Uterus (tissue), 4 donors: ENCODE measurements around the gene L1TD1. TPM values are rescaled to one million over a fixed set of nuclear protein-coding genes. Genes with fewer than 3 reads are reported as not detected.
"Not testable (repeated sequence)": the region's sequence is repeated elsewhere in the genome, so short reads cannot be mapped to it uniquely, and the experiment has no call there.

Experiments
- DNase-seq, 2 donors: peaks; one replicate each; pipeline ENCODE4 v3.0.0-alpha.2; 2019 to 2020
- H3K27ac ChIP-seq, 2 donors: fragments of 200-600 bp; sonication (generic); 1 replicate in 1 of 2; 2 replicates in 1 of 2; pipeline ENCODE4 v1.5.1; 2016 to 2018
- H3K27me3 ChIP-seq, 2 donors: fragments of 200-600 bp; sonication (generic); one replicate each; pipeline ENCODE4 v1.5.1; 2018 to 2019; ENCODE audit warnings: control low read depth in 1 of 2
- H3K36me3 ChIP-seq, 2 donors: fragments of 200-600 bp; sonication (generic); one replicate each; pipeline ENCODE4 v1.5.1; 2019; ENCODE audit warnings: control low read depth in 1 of 2
- H3K4me1 ChIP-seq, 2 donors: fragments of 200-600 bp; sonication (generic); one replicate each; pipeline ENCODE4 v1.5.1; 2018 to 2019; ENCODE audit warnings: control low read depth in 1 of 2
- H3K4me3 ChIP-seq, 2 donors: fragments of 200-600 bp; sonication (generic); 1 replicate in 1 of 2; 2 replicates in 1 of 2; pipeline ENCODE4 v1.5.1; 2018 to 2019; ENCODE audit warnings: mild to moderate bottlenecking in 1 of 2
- H3K9me3 ChIP-seq, 2 donors: fragments of 200-600 bp; sonication (generic); one replicate each; pipeline ENCODE4 v1.5.1; 2019; ENCODE audit warnings: control low read depth in 1 of 2
- POLR2A ChIP-seq, 2 donors: fragments of 450-650 bp; IDR thresholded peaks; one replicate each; pipeline ENCODE4 v1.6.1; 2016; ENCODE audit warnings: antibody characterized with exemption in 2 of 2, mild to moderate bottlenecking in 1 of 2, moderate library complexity in 1 of 2
- intact Hi-C: fragments of 100-400 bp; cut with DNase I; formaldehyde crosslinking; loops from one replicate; pipeline ENCODE4 v1.15.1; 2023; ENCODE audit warnings: low total_unique reads
- total RNA-seq, 4 donors: library from RNA; depleted of rRNA in 3 of 4; stranded (reverse); fragments of >200 nt in 3 of 4; gene quantifications; one replicate each; pipeline versions ENCODE4 v1.1.0 to v1.2.4, GENCODE V29; 2014 to 2023
- TF ChIP-seq, protein P1 (sequence below), 4 experiments: fragments of 200-600 bp in 2 of 4; fragments of 450-650 bp in 2 of 4; sonication (generic) in 2 of 4; IDR thresholded peaks; one replicate each; pipeline ENCODE4 v1.5.1; 2016 to 2019; ENCODE audit warnings: antibody characterized with exemption in 4 of 4, mild to moderate bottlenecking in 2 of 4, moderate library complexity in 1 of 4
- donor health status: DM: yes; HTN: yes; CAD: no.

Gene L1TD1
- total RNA-seq, 4 donors from 2014 or later = 0.40 to 4.5 TPM; not detected in 2

DNA sequence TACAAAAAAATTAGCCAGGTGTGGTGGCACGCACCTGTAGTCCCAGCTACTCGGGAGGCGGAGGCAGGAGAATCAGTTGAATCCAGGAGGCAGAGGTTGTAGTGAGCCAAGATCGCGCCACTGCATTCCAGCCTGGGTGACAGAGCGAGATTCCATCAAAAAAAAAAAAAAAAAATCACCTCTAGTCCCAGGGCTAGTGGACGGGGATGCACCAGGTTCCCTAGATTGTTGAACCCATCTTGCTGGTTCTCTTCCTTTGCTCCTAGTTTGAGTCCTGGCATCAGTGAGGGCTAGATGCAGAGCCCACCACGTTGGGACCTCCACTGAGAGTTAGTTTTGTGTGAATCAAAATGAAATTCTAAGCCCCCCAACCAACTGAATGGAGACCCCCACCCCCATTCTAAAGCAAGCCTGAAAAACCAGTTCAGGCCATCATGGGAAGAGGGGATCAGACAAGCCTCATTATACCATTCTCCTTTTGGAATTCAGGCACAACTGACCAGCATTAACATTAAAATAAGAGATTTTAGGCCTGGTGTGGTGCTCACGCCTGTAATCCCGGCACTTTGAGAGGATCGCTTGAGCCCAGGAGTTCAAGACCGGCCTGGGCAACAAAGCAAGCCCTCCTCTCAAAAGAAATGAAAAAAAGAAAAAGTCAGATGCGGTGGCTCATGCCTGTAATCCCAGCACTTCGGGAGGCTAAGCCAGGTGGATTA, 17.9 kb upstream of the L1TD1 start:
- no peaks in the 10 kb centered on the region for H3K36me3 ChIP-seq
- intact Hi-C loops = loop anchor here (10.0 kb wide), 1 partner anchor 228 kb away; no protein-coding TSS in a partner anchor
- TF ChIP-seq POLR2A (IDR thresholded peaks at IDR 0.05) = no peak
- TF ChIP-seq, protein P1, sequence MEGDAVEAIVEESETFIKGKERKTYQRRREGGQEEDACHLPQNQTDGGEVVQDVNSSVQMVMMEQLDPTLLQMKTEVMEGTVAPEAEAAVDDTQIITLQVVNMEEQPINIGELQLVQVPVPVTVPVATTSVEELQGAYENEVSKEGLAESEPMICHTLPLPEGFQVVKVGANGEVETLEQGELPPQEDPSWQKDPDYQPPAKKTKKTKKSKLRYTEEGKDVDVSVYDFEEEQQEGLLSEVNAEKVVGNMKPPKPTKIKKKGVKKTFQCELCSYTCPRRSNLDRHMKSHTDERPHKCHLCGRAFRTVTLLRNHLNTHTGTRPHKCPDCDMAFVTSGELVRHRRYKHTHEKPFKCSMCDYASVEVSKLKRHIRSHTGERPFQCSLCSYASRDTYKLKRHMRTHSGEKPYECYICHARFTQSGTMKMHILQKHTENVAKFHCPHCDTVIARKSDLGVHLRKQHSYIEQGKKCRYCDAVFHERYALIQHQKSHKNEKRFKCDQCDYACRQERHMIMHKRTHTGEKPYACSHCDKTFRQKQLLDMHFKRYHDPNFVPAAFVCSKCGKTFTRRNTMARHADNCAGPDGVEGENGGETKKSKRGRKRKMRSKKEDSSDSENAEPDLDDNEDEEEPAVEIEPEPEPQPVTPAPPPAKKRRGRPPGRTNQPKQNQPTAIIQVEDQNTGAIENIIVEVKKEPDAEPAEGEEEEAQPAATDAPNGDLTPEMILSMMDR (IDR thresholded peaks at IDR 0.05) = no peak
- no peaks in the 10 kb centered on the region for H3K27me3 ChIP-seq
- DNase-seq = no peak
- no peak overlapping the region for H3K27ac ChIP-seq
- H3K4me1 ChIP-seq = no peaks in the 10 kb centered on the region
- no peak overlapping the region for H3K4me3 ChIP-seq
- no peaks in the 10 kb centered on the region for H3K9me3 ChIP-seq

DNA sequence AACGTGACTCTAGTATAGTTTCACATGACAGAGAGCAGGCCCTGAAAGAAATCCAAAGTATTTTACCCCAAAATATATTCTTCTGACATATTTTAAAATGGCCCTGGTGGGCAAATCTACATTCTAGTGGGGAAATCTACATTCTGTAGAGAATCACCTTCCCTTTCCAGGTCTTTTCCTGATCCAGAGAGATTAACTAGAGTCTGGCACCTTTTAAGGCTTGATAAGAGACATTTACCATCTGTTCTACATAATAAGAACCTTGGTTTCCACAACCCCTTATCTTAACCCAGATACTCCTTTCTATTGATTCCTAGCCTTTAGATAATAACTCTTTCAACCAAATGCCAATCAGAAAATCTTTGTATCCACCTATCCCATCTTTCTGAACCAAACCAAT, 17.0 kb upstream of the L1TD1 start:
- Histone ChIP-seq H3K36me3 (no peaks in the 10 kb centered on the region), H3K9me3 (no peaks in the 10 kb centered on the region), H3K27ac (no peak overlapping the region), H3K4me3 (no peak overlapping the region), H3K27me3 (no peaks in the 10 kb centered on the region), H3K4me1 (no peaks in the 10 kb centered on the region)
- DNase-seq = no peak
- no peak for TF ChIP-seq POLR2A (IDR thresholded peaks at IDR 0.05)
- TF ChIP-seq, protein P1 (IDR thresholded peaks at IDR 0.05) = no peak
- intact Hi-C loops = loop anchor here (10.0 kb wide), 1 partner anchor 227 kb away; no protein-coding TSS in a partner anchor

DNA sequence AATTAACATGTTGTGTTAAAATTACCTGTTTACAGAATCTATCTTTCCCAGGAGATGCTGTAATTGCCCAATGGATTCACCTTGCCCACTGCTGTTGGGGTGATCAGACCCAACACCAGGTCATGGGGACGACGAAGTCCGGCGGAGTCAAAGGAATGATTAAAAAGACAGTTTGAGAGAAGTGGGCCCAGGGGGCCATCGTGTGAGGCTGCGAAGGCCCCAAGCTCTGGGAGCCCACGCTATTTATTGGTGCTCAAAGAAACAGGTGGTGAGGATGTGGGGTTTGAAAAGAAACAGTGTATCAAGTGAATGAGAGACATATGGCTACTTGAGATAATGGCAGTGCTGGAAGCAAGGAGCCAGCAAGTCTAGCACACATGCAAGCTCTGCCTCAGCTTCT, 16.3 kb upstream of the L1TD1 start:
- H3K9me3 ChIP-seq = no peaks in the 10 kb centered on the region
- TF ChIP-seq, protein P1 (IDR thresholded peaks at IDR 0.05) = no peak
- H3K4me3 ChIP-seq = no peak overlapping the region
- H3K27me3 ChIP-seq = no peaks in the 10 kb centered on the region
- no peaks in the 10 kb centered on the region for H3K36me3 ChIP-seq
- H3K27ac ChIP-seq = no peak overlapping the region
- intact Hi-C loops = loop anchor here (10.0 kb wide), 1 partner anchor 226 kb away; no protein-coding TSS in a partner anchor
- no peak for DNase-seq
- no peaks in the 10 kb centered on the region for H3K4me1 ChIP-seq

DNA sequence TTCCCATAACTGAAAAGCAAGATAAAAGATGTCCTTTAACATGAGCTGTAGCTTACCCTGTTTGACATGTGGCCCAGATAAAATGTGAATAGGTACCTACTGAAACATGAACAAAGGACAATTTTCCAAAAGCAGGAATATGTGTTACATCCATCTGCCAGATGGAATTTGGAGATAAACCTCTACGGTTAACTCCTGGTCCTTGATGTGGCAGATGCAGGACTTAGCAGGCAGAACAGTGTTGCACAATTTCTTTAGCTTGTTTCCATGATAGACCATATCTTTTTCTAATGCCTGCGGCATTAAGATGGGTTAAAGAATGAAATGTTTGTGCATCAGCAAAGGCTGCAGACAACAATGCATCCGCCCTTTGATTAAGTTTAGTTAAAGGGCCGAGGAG, 14.6 kb upstream of the L1TD1 start:
- H3K36me3 ChIP-seq, H3K9me3 ChIP-seq, H3K27ac ChIP-seq, H3K4me3 ChIP-seq, H3K27me3 ChIP-seq, DNase-seq, H3K4me1 ChIP-seq, intact Hi-C loops: not testable (repeated sequence)

DNA sequence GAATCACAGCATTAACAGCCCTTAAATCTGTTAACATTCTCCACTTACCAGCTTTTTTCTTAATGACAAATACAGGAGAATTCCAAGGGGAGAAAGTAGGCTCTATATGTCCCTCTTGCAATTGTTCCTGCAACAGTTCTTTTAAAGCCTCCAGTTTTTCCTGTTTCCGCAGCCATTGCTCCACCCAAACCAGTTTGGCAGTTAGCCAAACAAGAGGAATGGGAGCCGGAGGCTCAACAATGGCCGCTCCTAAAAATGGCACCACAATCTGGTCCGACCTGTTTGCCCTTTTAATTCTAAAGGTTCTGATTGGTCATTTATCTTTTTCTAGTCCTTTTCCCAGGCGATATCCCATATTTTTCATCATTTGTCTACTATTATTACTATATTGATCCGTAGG, 14.0 kb upstream of the L1TD1 start:
- intact Hi-C loops = no loop called here
- H3K36me3 ChIP-seq = no peaks in the 10 kb centered on the region
- no peaks in the 10 kb centered on the region for H3K9me3 ChIP-seq
- TF ChIP-seq, protein P1 (IDR thresholded peaks at IDR 0.05) = no peak
- no peak for TF ChIP-seq POLR2A (IDR thresholded peaks at IDR 0.05)
- H3K27me3 ChIP-seq = no peaks in the 10 kb centered on the region
- H3K4me3 ChIP-seq = no peak overlapping the region
- H3K27ac ChIP-seq = no peak overlapping the region
- no peaks in the 10 kb centered on the region for H3K4me1 ChIP-seq
- no peak for DNase-seq
